GM12891 (cell line): Measurements from ENCODE around the gene RNPS1.

Source experiments
- POLR2A ChIP-seq: IDR thresholded peaks from 2 replicates; pipeline ENCODE4 v1.6.1; 2011; ENCODE audit warnings: low read depth, low read length, control low read depth
- POLR2AphosphoS5 ChIP-seq: IDR thresholded peaks from 2 replicates; pipeline ENCODE4 v1.6.1; 2011; ENCODE audit warnings: low read depth, low read length, control low read depth
- SPI1 ChIP-seq: IDR thresholded peaks from 2 replicates; pipeline ENCODE4 v1.6.1; 2011; ENCODE audit warnings: low read depth, low read length, control low read depth
- TAF1 ChIP-seq: IDR thresholded peaks from 2 replicates; pipeline ENCODE4 v1.6.1; 2011; ENCODE audit warnings: low read depth, low read length, control low read depth

DNA sequence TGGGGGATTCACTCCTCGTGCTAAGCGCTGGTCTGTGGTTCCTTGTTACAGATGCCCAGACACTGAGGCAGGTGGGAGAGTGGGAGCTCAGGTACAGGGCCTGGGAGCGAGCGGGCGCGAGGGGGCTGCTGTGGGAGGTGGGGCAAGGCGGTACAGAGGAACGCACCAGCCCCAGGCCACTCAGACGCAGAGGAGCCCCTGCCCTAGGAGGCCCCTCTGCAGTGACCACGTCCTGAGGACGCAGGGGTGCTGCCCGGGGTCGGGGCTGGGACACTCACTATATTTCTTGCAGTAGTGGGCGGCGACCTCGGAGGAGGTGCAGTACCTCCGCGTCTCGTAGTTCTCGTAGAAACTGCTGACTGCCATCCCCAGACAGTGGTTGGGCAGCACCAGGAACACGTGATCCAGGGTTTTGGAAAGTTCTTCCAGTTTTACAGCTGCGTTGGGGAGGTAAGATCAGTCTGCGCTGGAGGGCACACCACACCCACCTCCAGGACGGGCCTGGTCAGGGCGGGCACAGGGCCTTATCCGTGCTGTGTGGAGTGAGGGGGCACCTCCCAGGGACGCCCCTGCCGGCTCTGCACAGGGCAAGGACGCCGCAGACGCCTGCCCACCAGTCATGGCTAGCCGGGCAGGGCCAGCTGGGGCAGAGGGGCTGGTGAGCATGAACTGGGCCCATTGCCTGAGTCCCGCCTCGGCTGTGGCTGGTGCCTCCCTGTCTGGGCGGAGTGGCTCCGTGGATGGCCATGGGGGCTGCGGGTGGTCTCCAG lies 16.3 kb upstream of the RNPS1 start:
- no peak for TF ChIP-seq POLR2A
- TF ChIP-seq TAF1, result no peak
- no peak for TF ChIP-seq POLR2AphosphoS5
- no peak for TF ChIP-seq SPI1
